ENCODE data around the gene C2orf72.

Gene C2orf72

GRCh38 chr2:231088754-231089153, 51.4 kb downstream of the C2orf72 start:
- DNase-seq: no peak

DNA sequence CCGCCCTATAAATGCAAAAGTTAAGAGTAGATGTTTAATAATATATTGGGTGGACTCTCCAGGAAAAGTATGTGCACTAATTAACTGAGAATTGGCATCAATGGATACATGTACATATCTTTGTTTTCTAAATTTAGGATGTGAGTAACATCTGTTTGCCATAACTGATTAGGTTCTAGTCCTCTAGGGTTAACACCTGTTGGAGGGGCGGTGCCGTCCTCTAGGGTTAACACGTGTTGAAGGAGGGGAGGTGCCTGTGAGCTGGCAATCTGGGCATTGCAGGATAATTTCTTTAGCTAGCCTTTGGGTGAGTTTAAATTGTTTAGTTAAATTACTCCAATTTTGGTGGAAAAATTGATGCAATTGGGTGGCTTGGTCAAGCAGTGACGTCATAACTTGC, 56.6 kb downstream of the C2orf72 start:
- DNase-seq: no peak

DNA sequence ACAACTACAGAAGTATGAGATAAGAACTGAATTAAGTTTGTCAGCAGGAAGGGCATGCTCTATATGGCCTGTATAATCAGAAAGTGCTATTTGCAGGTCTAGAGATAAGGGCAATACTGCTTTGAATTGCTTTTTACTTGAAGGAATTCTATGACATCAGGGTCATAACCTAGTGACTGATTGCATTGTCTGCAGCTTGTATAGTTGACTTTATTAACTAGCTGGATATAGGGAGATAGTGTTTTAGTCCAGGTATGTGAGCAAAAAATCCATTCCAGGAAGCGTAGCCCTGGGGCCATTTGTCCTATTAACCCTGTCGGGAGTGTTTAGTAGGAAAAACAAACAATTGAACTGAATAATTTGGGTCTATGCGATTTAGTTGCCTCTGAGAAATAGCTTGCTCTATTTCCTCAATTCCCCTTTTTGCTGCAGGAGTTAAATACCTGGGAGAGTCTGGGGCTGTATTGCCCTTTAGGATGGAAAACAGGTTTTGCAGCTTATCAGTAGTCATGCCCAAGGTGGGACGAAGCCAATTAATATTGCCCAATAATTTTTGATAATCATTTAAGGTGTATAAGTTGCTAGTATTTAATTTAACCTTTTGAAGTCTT, 57.5 kb downstream of the C2orf72 start:
- no peak for DNase-seq
